ENCODE measurements around the gene MAS1L.

DNA sequence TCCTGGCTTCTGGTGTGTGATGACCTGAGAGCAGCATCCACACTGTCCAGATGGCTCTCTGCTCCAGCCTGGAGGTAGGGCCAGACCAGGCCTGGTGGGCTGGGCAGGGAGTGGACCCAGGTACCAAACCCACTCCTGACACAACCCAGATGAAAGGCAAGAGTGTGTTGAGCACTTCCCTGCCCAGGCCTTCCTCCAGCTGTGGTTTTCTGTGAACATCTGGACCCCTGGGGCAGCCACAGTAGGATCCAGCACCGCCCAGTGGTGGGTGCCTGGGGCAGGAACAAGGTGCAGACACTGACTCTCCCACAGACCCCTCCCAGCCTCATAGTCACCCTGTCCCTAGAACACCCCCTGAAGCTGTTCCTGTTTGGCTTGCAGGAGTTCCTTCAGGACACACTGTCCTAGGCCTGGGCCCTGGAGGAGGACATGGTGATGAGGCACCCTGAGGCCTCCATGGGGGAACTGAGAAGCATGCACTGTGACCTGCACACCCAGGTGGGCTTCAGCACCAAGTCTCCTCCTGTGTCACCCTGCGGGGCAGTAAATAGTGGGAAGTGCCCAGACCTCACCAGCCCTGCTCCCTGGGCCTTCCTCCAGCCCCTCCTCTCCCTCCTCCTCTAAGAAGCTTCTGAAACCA is 43.0 kb upstream of the MAS1L start:
- TF ChIP-seq POLR2AphosphoS5 (IDR thresholded peaks at IDR 0.05) (no peak), TAF1 (IDR thresholded peaks at IDR 0.05; ENCODE audit: low read depth) (no peak), RAD21 (conservative IDR thresholded peaks at IDR 0.05) (no peak), EP300 (conservative IDR thresholded peaks at IDR 0.05; ENCODE audit: poor library complexity, severe bottlenecking) (no peak)
- TF ChIP-seq, protein P1, sequence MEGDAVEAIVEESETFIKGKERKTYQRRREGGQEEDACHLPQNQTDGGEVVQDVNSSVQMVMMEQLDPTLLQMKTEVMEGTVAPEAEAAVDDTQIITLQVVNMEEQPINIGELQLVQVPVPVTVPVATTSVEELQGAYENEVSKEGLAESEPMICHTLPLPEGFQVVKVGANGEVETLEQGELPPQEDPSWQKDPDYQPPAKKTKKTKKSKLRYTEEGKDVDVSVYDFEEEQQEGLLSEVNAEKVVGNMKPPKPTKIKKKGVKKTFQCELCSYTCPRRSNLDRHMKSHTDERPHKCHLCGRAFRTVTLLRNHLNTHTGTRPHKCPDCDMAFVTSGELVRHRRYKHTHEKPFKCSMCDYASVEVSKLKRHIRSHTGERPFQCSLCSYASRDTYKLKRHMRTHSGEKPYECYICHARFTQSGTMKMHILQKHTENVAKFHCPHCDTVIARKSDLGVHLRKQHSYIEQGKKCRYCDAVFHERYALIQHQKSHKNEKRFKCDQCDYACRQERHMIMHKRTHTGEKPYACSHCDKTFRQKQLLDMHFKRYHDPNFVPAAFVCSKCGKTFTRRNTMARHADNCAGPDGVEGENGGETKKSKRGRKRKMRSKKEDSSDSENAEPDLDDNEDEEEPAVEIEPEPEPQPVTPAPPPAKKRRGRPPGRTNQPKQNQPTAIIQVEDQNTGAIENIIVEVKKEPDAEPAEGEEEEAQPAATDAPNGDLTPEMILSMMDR (IDR thresholded peaks at IDR 0.05; ENCODE audit: poor library complexity, severe bottlenecking) = no peak
- TF ChIP-seq, protein P2, sequence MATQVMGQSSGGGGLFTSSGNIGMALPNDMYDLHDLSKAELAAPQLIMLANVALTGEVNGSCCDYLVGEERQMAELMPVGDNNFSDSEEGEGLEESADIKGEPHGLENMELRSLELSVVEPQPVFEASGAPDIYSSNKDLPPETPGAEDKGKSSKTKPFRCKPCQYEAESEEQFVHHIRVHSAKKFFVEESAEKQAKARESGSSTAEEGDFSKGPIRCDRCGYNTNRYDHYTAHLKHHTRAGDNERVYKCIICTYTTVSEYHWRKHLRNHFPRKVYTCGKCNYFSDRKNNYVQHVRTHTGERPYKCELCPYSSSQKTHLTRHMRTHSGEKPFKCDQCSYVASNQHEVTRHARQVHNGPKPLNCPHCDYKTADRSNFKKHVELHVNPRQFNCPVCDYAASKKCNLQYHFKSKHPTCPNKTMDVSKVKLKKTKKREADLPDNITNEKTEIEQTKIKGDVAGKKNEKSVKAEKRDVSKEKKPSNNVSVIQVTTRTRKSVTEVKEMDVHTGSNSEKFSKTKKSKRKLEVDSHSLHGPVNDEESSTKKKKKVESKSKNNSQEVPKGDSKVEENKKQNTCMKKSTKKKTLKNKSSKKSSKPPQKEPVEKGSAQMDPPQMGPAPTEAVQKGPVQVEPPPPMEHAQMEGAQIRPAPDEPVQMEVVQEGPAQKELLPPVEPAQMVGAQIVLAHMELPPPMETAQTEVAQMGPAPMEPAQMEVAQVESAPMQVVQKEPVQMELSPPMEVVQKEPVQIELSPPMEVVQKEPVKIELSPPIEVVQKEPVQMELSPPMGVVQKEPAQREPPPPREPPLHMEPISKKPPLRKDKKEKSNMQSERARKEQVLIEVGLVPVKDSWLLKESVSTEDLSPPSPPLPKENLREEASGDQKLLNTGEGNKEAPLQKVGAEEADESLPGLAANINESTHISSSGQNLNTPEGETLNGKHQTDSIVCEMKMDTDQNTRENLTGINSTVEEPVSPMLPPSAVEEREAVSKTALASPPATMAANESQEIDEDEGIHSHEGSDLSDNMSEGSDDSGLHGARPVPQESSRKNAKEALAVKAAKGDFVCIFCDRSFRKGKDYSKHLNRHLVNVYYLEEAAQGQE (IDR thresholded peaks at IDR 0.05; ENCODE audit: borderline replicate concordance) = no peak

All from neural cell (in vitro differentiated cells).